Stimulated activated memory B cell treated with anti-CD40 and anti-IgM and Interleukin-4, amounts not matched to agents 10 μg/mL and 1 μg/mL and 100 μg/mL, for 72 hours (primary cell): ENCODE results near the gene DKKL1.
"Not testable (repeated sequence)": the region's sequence is repeated elsewhere in the genome, so short reads cannot be mapped to it uniquely, and the experiment has no call there.

ENCODE experiments used
- ATAC-seq: fragments of 150-1000 bp; cut with Tn5 transposase; 2 replicates; pipeline ENCODE4 v1.10.0; 2021
- H3K27ac Mint-ChIP-seq: one replicate; pipeline ENCODE4 v1.8.0; 2022; ENCODE audit warnings: mild to moderate bottlenecking, mixed read lengths
- H3K27me3 Mint-ChIP-seq: one replicate; pipeline ENCODE4 v1.8.0; 2022; ENCODE audit warnings: mixed read lengths
- H3K36me3 Mint-ChIP-seq: one replicate; pipeline ENCODE4 v1.8.0; 2022; ENCODE audit warnings: mixed read lengths
- H3K4me1 Mint-ChIP-seq: one replicate; pipeline ENCODE4 v1.8.0; 2022; ENCODE audit warnings: mixed read lengths
- H3K4me3 Mint-ChIP-seq: one replicate; pipeline ENCODE4 v1.8.0; 2022; ENCODE audit warnings: mild to moderate bottlenecking, moderate library complexity, mixed read lengths
- H3K9me3 Mint-ChIP-seq: one replicate; pipeline ENCODE4 v1.8.0; 2022; ENCODE audit warnings: mixed read lengths

DKKL1 gene

DNA sequence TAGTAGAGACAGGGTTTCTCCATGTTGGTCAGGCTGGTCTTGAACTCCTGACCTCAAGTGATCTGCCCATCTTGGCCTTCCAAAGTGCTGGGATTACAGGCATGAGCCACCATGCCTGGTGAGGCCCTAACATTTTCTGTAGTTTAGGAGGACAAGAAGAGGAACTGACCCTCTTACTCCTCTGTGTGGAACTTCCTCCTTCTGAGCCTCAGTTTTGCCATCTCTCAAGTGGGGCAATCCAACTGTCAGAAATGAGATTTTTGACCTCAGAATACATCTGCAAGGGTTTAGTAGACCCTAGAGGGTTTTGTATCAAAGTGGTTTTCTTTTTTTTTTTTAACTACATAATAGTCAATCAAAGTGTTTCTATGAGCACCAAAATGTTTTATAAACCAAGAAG, 2.4 kb downstream of the DKKL1 start:
- Mint-ChIP-seq H3K4me1 (no peaks in the 10 kb centered on the region), H3K36me3 (peaks cover 11% of the 10 kb centered on the region), H3K27ac (no peak overlapping the region), H3K9me3 (peaks cover 3% of the 10 kb centered on the region), H3K4me3 (no peak overlapping the region), H3K27me3 (no peaks in the 10 kb centered on the region)
- ATAC-seq = no peak

DNA sequence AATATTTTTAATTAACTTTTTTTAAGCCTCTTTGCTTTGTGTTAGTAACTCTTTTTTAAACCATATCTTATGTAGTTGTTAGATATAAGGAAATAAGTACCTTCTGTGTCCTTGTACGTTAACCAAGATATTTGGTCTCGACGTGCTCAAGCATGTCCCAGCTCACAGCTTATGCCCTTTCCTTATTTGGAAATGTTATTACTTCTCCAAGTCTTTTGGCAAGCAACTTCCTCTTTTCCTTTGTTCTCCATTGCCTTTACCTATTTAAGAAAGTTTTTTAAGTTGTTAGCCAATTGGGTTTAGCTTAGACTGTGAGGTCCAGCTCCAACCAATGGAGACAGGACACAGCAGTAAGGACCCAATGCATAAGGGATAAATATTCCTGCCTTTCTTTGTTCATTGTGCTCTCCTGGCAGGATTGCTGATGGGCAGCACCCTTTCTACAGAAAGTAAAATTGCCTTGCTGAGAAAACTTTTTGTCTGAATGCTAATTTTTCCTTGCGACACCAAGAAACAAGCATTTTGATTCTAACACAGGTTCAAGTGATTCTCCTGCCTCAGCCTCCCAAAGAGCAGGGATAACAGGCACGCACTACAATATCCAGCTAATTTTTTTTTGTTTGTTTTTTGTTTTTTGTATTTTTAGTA, 5.2 kb downstream of the DKKL1 start:
- peaks cover 3% of the 10 kb centered on the region for H3K9me3 Mint-ChIP-seq
- no peaks in the 10 kb centered on the region for H3K27me3 Mint-ChIP-seq
- no peak for ATAC-seq
- no peak overlapping the region for H3K4me3 Mint-ChIP-seq
- H3K4me1 Mint-ChIP-seq = no peaks in the 10 kb centered on the region
- no peak overlapping the region for H3K27ac Mint-ChIP-seq
- peaks cover 11% of the 10 kb centered on the region for H3K36me3 Mint-ChIP-seq

- Mint-ChIP-seq H3K9me3 (peaks cover 3% of the 10 kb centered on the region), H3K36me3 (peaks cover 11% of the 10 kb centered on the region), H3K4me3 (no peak overlapping the region), H3K4me1 (no peaks in the 10 kb centered on the region), H3K27me3 (peaks cover 10% of the 10 kb centered on the region), H3K27ac (no peak overlapping the region)
- ATAC-seq = no peak
Measured at GRCh38 chr19:49371184-49371583, 7.5 kb downstream of the DKKL1 start.

DNA sequence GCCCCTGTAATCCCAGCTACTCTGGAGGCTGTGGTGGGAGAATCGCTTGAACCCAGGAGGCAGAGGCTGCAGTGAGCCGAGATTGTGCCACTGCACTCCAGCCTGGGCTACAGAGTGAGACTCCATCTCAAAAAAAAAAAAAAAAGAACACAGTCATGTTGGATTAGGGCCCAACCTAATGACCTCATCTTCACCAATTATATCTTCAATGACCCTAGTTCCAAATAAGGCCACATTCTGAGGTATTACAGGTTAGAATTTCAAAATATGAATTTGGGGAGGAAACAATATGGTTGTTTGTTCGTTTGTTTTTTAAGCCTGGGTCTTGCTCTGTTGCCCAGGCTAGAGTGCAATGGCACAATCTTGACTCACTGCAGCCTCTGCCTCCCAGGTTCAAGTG, 9.5 kb downstream of the DKKL1 start:
- peaks cover 11% of the 10 kb centered on the region for H3K36me3 Mint-ChIP-seq
- H3K27ac Mint-ChIP-seq, H3K9me3 Mint-ChIP-seq, H3K4me1 Mint-ChIP-seq, ATAC-seq, H3K4me3 Mint-ChIP-seq: not testable (repeated sequence)
- peaks cover 10% of the 10 kb centered on the region for H3K27me3 Mint-ChIP-seq

DNA sequence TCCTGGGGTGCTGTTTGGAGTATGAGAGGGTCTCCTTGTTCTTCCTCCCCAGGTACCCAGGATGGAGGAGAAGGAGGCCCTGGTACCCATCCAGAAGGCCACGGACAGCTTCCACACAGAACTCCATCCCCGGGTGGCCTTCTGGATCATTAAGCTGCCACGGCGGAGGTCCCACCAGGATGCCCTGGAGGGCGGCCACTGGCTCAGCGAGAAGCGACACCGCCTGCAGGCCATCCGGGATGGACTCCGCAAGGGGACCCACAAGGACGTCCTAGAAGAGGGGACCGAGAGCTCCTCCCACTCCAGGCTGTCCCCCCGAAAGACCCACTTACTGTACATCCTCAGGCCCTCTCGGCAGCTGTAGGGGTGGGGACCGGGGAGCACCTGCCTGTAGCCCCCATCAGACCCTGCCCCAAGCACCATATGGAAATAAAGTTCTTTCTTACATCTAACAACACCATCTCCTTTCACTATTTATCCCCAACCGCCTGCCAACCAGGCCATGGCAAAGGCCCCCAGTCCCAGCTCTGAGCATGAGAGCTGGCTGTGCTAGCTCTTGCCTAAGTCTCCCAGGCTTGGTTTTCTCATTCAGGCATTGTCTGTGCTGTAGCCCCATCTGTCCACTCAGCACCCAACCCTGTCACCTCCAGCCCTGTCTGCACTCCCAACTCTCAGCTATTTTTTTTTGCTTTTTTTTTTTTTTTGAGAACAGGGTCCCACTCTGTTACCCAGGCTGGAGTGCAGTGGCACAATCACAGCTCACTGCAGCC, 11.2 kb downstream of the DKKL1 start:
- Mint-ChIP-seq H3K36me3 (peaks cover 5% of the 10 kb centered on the region), H3K4me1 (no peaks in the 10 kb centered on the region), H3K4me3 (no peak overlapping the region), H3K9me3 (no peaks in the 10 kb centered on the region), H3K27ac (no peak overlapping the region), H3K27me3 (peaks cover 10% of the 10 kb centered on the region)
- no peak for ATAC-seq

DNA sequence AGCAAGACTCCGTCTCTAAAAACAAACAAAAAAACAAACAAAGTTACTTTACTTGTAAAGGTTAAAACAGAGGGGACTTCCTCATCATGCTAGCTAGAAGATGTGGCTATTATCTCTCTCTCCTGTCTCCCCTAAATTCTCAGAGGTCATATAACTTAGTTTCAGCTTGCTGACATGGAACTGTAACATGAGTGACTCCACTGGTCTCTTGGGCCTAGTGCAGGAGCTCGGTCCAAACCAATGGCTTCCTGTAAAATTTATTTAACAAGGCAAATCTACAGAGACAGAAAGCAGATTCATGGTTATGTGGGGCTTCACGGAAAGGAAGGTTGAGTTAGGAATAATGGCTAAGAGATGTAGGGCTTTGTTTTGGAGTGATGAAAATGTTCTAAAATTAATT, 14.8 kb downstream of the DKKL1 start:
- H3K36me3 Mint-ChIP-seq = peaks cover 10% of the 10 kb centered on the region

GRCh38 chr19:49380391-49380790, 16.7 kb downstream of the DKKL1 start:
- H3K27me3 Mint-ChIP-seq = peaks cover 2% of the 10 kb centered on the region
- ATAC-seq = no peak
- H3K4me3 Mint-ChIP-seq = no peak overlapping the region
- H3K4me1 Mint-ChIP-seq = no peaks in the 10 kb centered on the region
- H3K9me3 Mint-ChIP-seq = peaks cover 3% of the 10 kb centered on the region
- H3K36me3 Mint-ChIP-seq = peaks cover 10% of the 10 kb centered on the region
- H3K27ac Mint-ChIP-seq = no peak overlapping the region

More for the DNA sequence above, 14.8 kb downstream of the DKKL1 start:
- H3K4me1 Mint-ChIP-seq = no peaks in the 10 kb centered on the region
- H3K4me3 Mint-ChIP-seq = no peak overlapping the region
- no peak for ATAC-seq
- H3K27ac Mint-ChIP-seq = no peak overlapping the region
- peaks cover 10% of the 10 kb centered on the region for H3K27me3 Mint-ChIP-seq
- peaks cover 3% of the 10 kb centered on the region for H3K9me3 Mint-ChIP-seq

DNA sequence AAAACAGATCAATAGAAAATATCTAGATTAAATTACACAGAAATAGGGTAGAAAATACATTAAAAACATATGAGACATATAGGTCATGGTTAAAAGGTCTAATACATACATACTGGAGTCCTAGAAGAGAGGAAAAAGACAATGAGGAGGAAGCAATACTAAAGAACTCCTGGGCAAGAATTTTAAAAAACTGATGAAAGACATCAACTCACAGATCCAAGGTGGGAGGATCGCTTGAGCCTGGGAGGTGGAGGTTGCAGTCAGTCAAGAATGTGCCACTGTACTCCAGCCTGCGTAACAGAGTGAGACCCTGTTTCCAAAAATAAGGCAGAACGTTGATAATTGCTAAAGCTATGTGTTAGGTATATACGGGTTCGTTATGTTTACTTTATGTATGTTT, 19.0 kb downstream of the DKKL1 start:
- peaks cover 3% of the 10 kb centered on the region for H3K9me3 Mint-ChIP-seq
- H3K4me1 Mint-ChIP-seq = peaks cover 6% of the 10 kb centered on the region
- no peak overlapping the region for H3K27ac Mint-ChIP-seq
- ATAC-seq = no peak
- H3K27me3 Mint-ChIP-seq = no peaks in the 10 kb centered on the region
- H3K4me3 Mint-ChIP-seq = no peak overlapping the region
- H3K36me3 Mint-ChIP-seq = peaks cover 10% of the 10 kb centered on the region

GRCh38 chr19:49383599-49383998, 19.9 kb downstream of the DKKL1 start:
- peaks cover 10% of the 10 kb centered on the region for H3K36me3 Mint-ChIP-seq
- no peak for ATAC-seq
- no peak overlapping the region for H3K27ac Mint-ChIP-seq
- H3K4me3 Mint-ChIP-seq = no peak overlapping the region
- H3K9me3 Mint-ChIP-seq = peaks cover 6% of the 10 kb centered on the region
- H3K27me3 Mint-ChIP-seq = no peaks in the 10 kb centered on the region
- peaks cover 16% of the 10 kb centered on the region for H3K4me1 Mint-ChIP-seq

DNA sequence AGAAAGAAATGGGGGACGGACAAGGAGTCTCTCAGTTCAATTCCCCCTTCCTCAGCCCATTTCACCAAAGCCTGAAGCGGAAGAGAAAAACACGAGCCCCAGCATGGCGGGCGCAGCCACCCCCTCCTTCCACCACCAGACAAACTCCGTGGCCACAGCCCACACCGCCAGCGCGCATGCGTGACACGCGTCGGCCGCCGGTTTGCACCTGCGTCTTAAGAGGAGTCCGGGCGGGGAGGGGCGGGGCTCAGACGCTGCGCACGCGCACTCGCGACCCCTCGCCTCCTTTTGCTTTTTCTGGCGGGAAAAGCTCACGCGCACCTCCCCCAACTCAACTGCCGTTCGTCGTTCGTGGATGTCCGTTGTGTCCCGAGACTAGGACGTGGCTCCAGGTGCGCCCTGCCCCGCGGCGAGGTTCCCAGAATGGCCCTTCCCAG, 24.3 kb downstream of the DKKL1 start, which contains the start of gene KASH5:
KASH5 (plus strand) TSS at position 314 of the 437 bp plus-strand sequence. CDS start 2,635 bp downstream, outside the sequence.
- H3K36me3 Mint-ChIP-seq = no peaks in the 10 kb centered on the region
- H3K4me3 Mint-ChIP-seq = peak within 1 kb of the TSS; percentile 83
- H3K27ac Mint-ChIP-seq = peak within 1 kb of the TSS; percentile 69
- peak; percentile 84 for ATAC-seq
- H3K4me1 Mint-ChIP-seq = peaks cover 54% of the 10 kb centered on the region
- H3K27me3 Mint-ChIP-seq = no peaks in the 10 kb centered on the region
- peaks cover 3% of the 10 kb centered on the region for H3K9me3 Mint-ChIP-seq

DNA sequence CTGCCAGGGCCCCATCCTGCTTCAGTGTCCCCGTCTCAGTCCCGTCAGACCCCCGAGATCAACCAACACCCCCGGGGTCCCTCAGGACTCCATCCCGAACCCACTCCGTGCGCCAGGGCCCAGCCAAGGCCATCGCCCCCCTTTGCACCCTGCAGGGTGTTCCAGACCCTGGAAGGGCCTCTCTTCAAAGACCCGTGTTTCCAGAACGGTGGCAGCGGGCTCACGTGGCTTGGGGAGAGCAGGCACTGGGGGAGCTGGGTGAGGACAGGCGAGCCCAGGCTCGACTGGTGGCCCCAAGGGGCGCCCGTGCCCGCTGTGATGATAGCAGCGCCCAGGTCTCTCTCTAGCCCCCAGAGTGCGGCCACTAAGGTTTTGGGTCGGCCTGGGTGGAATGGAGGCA, 25.7 kb downstream of the DKKL1 start:
- no peak for ATAC-seq
- no peaks in the 10 kb centered on the region for H3K36me3 Mint-ChIP-seq
- H3K27me3 Mint-ChIP-seq = no peaks in the 10 kb centered on the region
- H3K4me1 Mint-ChIP-seq = peaks cover 54% of the 10 kb centered on the region
- peak overlapping the region; percentile 69 for H3K27ac Mint-ChIP-seq
- peaks cover 3% of the 10 kb centered on the region for H3K9me3 Mint-ChIP-seq
- H3K4me3 Mint-ChIP-seq = peak overlapping the region; percentile 29

DNA sequence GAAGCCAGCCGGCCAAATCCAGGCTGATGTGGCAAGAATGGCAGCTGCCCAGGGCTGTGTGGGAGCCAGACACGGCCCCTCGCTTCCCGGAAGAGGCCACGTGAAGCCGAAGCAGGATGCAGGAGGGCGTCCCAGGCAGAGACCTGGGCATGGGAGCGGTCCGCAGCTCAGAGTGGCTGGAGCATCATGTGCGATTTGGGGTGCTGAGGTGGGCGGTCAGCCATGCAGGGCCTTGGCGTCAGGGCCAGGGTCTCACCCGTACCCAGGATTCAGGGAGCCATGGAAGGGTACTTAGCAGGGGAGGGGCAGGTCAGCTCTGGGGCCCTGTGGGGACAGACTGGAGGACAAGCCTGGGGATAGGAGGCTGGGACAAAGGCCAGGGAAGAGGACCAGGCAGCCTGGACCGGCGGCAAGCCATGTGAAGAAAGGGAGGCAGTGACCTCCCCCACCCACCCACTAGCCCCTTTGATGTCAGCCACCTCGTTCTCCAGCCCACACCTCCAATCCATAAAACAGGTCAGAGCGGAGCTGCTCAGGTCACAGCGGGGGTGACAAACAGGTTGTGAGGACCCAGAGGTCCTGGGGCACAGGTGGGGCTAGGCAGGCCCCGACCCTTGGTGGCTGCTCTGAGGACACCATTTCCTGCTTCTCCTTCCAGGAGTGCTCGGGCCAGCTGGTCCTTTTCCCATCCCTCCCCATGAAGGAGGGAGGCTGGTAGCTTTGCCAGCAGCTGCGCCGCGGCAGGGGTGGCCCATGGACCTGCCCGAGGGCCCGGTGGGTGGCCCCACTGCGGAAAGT, 26.7 kb downstream of the DKKL1 start:
- Mint-ChIP-seq H3K9me3 (peaks cover 3% of the 10 kb centered on the region), H3K36me3 (no peaks in the 10 kb centered on the region), H3K4me1 (peaks cover 54% of the 10 kb centered on the region), H3K27me3 (no peaks in the 10 kb centered on the region), H3K27ac (peak overlapping the region; percentile 69), H3K4me3 (no peak overlapping the region)
- no peak for ATAC-seq

DNA sequence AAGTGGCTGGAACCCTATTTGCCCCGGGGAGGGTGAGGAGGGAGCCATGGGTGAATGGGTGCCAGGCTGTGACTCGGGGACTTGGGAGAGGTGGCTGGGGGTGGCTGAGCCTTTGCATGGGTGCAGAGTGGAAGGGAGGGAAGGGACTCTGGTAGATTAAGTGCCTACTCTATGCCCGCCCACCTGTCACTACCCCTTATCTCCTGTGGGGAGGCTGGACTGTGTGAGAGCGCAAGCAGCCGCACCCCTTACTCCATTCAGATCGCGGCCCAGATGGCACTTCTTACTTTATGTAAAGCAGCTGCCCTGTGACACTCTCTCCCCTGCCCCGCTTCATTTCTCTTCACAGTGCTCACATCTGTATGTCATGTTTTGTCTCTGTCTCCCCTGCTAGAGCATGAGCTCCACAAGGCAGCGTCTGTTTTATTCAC, 27.3 kb downstream of the DKKL1 start:
- Mint-ChIP-seq H3K27ac (peak overlapping the region; percentile 69), H3K9me3 (peaks cover 3% of the 10 kb centered on the region), H3K36me3 (no peaks in the 10 kb centered on the region), H3K27me3 (no peaks in the 10 kb centered on the region), H3K4me1 (peaks cover 54% of the 10 kb centered on the region), H3K4me3 (no peak overlapping the region)
- peak; percentile 72 for ATAC-seq

DNA sequence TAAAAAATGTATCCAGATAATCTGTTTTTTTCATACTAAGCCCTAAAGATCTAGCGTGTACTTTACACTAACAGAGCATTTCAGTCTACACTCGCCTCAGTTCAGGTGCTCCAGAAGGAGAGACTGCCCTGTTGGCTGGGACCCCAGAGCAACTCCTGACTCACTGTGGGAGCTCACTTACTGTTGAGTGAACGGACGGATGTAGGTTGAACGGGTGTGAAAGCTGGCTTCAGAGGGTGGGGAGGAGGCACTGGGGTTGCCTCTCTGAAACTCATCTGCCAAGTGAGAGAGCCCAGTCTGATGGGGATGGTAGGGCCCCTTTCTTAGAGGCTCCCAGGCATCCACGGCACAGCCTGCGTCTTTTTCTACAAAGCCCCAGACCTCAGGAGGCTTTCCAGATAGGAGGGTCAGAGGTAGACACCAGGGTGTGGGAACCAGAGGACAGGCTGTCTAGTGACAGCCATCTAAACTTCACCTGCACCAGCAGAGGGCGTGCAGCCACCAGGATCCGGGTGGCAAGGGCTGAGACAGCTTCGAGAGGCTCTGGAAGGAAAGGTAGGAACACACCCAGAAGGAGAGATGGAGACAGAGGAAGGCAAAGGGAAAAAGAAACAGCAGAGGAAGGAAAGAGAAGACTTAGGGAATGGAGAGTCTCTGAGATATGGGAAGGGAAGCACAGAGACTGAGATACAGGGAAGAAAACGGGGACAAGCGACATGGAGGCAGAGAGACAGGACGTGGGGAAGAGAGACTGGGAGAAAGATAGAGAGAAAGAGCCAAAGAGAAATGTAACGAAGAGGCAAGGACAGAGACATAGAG, 28.1 kb downstream of the DKKL1 start:
- Mint-ChIP-seq H3K9me3 (peaks cover 3% of the 10 kb centered on the region), H3K27me3 (peaks cover 2% of the 10 kb centered on the region), H3K27ac (peak overlapping the region; percentile 69), H3K4me3 (peak overlapping the region; percentile 0), H3K4me1 (peaks cover 54% of the 10 kb centered on the region), H3K36me3 (no peaks in the 10 kb centered on the region)
- peak; percentile 82 for ATAC-seq
